WTC11 (cell line): ENCODE data around the gene GJD2. TPM values are rescaled to one million over a fixed set of nuclear protein-coding genes. Genes with fewer than 3 reads are reported as not detected.
A peak's percentile ranks its signal among the peaks of the same experiment; 100 is the strongest.

Experiments
- ATAC-seq: fragments of 200-7000 bp; cut with Tn5 transposase; 2 replicates; pipeline ENCODE4 v1.10.0; 2021; ENCODE audit warnings: mild to moderate bottlenecking, moderate library complexity
- CTCF ChIA-PET: fragments of 300-600 bp; sonication (Branson Sonifier 250); formaldehyde crosslinking; loops from one replicate; lab custom pipeline; 2021; ENCODE audit warnings: antibody characterized with exemption; lab: Charles Lee
- POLR2A ChIA-PET: fragments of 350-600 bp; sonication (Branson Sonifier 250); formaldehyde crosslinking; loops from one replicate; lab custom pipeline; 2021; ENCODE audit warnings: antibody characterized with exemption; lab: Charles Lee
- DNase-seq: peaks from one replicate; pipeline ENCODE4 v3.0.0; 2021; ENCODE audit warnings: low spot score
- H3K27ac Mint-ChIP-seq: 2 replicates; pipeline ENCODE4 v1.8.0; 2021; ENCODE audit warnings: mixed read lengths
- H3K27me3 Mint-ChIP-seq: 2 replicates; pipeline ENCODE4 v1.8.0; 2021; ENCODE audit warnings: low read depth, mild to moderate bottlenecking, moderate library complexity, mixed read lengths
- H3K36me3 Mint-ChIP-seq: 2 replicates; pipeline ENCODE4 v1.8.0; 2021; ENCODE audit warnings: mixed read lengths
- H3K4me1 Mint-ChIP-seq: 2 replicates; pipeline ENCODE4 v1.8.0; 2022; ENCODE audit warnings: mixed read lengths
- H3K4me3 Mint-ChIP-seq: 2 replicates; pipeline ENCODE4 v1.8.0; 2021; ENCODE audit warnings: mild to moderate bottlenecking, moderate library complexity, mixed read lengths
- H3K9me3 Mint-ChIP-seq: 2 replicates; pipeline ENCODE4 v1.8.0; 2021; ENCODE audit warnings: mixed read lengths
- ATF3 ChIP-seq: sonication (generic); formaldehyde crosslinking; conservative IDR thresholded peaks from 2 replicates; pipeline ENCODE4 v1.8.1; 2022; ENCODE audit warnings: mild to moderate bottlenecking, missing genetic modification reagents
- KAT7 ChIP-seq: sonication (generic); formaldehyde crosslinking; IDR thresholded peaks from 2 replicates; pipeline ENCODE4 v1.8.1; 2023; ENCODE audit warnings: missing genetic modification reagents, mild to moderate bottlenecking, borderline replicate concordance
- PREB ChIP-seq: sonication (generic); formaldehyde crosslinking; IDR thresholded peaks from 2 replicates; pipeline ENCODE4 v1.8.1; 2022; ENCODE audit warnings: mild to moderate bottlenecking, missing genetic modification reagents, moderate library complexity, borderline replicate concordance
- SOX15 ChIP-seq: fragments of 250-450 bp; sonication (Bioruptor Pico); IDR thresholded peaks from 2 replicates; pipeline ENCODE4 v1.9.0; 2021; ENCODE audit warnings: mild to moderate bottlenecking
- ZBTB21 ChIP-seq: sonication (generic); formaldehyde crosslinking; IDR thresholded peaks from 2 replicates; pipeline ENCODE4 v1.8.1; 2023; ENCODE audit warnings: mild to moderate bottlenecking, missing genetic modification reagents, borderline replicate concordance
- ZNF219 ChIP-seq: sonication (generic); formaldehyde crosslinking; IDR thresholded peaks from 2 replicates; pipeline ENCODE4 v1.8.0; 2023; ENCODE audit warnings: missing genetic modification reagents, mild to moderate bottlenecking, borderline replicate concordance
- ZNF416 ChIP-seq: fragments of 250-450 bp; sonication (Bioruptor Pico); IDR thresholded peaks from 2 replicates; pipeline ENCODE4 v1.9.0; 2021; ENCODE audit warnings: mild to moderate bottlenecking, inconsistent platforms
- total RNA-seq: library from RNA; stranded (reverse); gene quantifications from 3 replicates; pipeline ENCODE4 v1.2.3, GENCODE V29; 2021
- TF ChIP-seq, protein P1 (sequence below): sonication (generic); formaldehyde crosslinking; IDR thresholded peaks from 2 replicates; pipeline ENCODE4 v1.8.0; 2022; ENCODE audit warnings: missing genetic modification reagents
- TF ChIP-seq, protein P2 (sequence below): fragments of 250-450 bp; sonication (Bioruptor Pico); IDR thresholded peaks from 2 replicates; pipeline ENCODE4 v1.9.0; 2021; ENCODE audit warnings: mild to moderate bottlenecking
- TF ChIP-seq, protein P3 (sequence below): sonication (generic); formaldehyde crosslinking; IDR thresholded peaks from 2 replicates; pipeline ENCODE4 v1.8.0; 2022; ENCODE audit warnings: mild to moderate bottlenecking, missing genetic modification reagents
- TF ChIP-seq, protein P4 (sequence below): sonication (generic); formaldehyde crosslinking; IDR thresholded peaks from 2 replicates; pipeline ENCODE4 v1.8.0; 2022; ENCODE audit warnings: mild to moderate bottlenecking, missing genetic modification reagents
- TF ChIP-seq, protein P5 (sequence below): sonication (generic); formaldehyde crosslinking; IDR thresholded peaks from 2 replicates; pipeline ENCODE4 v1.8.1; 2023; ENCODE audit warnings: mild to moderate bottlenecking, missing genetic modification reagents, moderate library complexity

Gene GJD2
- total RNA-seq, 1 experiment from 2014 or later, result 0.22 TPM

DNA sequence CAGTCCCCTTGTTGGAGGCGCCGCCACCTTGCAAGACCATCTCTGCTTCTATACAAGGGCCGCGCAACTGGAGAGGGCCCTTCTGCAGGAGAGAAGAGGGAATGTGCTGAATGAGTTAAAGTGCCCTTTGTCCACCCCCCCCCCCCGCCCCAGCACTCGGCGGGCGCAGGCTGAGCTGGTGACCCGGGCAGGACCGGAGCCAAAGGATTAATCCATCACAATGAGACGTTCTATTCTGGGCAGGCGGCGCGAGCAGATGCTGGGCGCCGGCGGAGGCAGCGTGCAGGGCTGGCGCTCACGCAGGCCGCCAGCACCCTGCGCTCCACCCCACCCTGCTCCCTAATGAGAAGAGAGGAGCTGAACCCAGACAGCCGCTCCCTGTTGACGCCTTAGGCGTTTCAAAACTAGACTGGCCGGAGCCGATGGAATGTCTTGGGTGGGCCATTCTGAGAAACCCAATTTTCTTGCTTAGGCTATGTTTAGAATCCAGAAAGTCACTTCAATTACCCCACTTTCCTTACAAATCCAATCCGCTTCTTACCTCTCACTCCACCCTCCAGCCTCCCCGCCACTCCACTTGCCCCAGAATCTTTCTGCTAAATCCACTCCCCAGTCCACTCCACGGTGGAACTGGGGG is 32.9 kb downstream of the GJD2 start (continued):
- TF ChIP-seq, protein P1, sequence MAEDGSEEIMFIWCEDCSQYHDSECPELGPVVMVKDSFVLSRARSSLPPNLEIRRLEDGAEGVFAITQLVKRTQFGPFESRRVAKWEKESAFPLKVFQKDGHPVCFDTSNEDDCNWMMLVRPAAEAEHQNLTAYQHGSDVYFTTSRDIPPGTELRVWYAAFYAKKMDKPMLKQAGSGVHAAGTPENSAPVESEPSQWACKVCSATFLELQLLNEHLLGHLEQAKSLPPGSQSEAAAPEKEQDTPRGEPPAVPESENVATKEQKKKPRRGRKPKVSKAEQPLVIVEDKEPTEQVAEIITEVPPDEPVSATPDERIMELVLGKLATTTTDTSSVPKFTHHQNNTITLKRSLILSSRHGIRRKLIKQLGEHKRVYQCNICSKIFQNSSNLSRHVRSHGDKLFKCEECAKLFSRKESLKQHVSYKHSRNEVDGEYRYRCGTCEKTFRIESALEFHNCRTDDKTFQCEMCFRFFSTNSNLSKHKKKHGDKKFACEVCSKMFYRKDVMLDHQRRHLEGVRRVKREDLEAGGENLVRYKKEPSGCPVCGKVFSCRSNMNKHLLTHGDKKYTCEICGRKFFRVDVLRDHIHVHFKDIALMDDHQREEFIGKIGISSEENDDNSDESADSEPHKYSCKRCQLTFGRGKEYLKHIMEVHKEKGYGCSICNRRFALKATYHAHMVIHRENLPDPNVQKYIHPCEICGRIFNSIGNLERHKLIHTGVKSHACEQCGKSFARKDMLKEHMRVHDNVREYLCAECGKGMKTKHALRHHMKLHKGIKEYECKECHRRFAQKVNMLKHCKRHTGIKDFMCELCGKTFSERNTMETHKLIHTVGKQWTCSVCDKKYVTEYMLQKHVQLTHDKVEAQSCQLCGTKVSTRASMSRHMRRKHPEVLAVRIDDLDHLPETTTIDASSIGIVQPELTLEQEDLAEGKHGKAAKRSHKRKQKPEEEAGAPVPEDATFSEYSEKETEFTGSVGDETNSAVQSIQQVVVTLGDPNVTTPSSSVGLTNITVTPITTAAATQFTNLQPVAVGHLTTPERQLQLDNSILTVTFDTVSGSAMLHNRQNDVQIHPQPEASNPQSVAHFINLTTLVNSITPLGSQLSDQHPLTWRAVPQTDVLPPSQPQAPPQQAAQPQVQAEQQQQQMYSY (CRISPR knock-in tag), result peak; percentile 77; the same call in 1 of the 2 replicates
- TF ChIP-seq ZNF219 (CRISPR knock-in tag) (0 out of 2 replicates have a peak, but pooled peaks have one; percentile 36), ATF3 (no peak), KAT7 (CRISPR knock-in tag) (no peak)
- TF ChIP-seq, protein P2, sequence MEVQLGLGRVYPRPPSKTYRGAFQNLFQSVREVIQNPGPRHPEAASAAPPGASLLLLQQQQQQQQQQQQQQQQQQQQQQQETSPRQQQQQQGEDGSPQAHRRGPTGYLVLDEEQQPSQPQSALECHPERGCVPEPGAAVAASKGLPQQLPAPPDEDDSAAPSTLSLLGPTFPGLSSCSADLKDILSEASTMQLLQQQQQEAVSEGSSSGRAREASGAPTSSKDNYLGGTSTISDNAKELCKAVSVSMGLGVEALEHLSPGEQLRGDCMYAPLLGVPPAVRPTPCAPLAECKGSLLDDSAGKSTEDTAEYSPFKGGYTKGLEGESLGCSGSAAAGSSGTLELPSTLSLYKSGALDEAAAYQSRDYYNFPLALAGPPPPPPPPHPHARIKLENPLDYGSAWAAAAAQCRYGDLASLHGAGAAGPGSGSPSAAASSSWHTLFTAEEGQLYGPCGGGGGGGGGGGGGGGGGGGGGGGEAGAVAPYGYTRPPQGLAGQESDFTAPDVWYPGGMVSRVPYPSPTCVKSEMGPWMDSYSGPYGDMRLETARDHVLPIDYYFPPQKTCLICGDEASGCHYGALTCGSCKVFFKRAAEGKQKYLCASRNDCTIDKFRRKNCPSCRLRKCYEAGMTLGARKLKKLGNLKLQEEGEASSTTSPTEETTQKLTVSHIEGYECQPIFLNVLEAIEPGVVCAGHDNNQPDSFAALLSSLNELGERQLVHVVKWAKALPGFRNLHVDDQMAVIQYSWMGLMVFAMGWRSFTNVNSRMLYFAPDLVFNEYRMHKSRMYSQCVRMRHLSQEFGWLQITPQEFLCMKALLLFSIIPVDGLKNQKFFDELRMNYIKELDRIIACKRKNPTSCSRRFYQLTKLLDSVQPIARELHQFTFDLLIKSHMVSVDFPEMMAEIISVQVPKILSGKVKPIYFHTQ (CRISPR knock-in tag), result no peak
- TF ChIP-seq, protein P3, sequence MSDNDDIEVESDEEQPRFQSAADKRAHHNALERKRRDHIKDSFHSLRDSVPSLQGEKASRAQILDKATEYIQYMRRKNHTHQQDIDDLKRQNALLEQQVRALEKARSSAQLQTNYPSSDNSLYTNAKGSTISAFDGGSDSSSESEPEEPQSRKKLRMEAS (CRISPR knock-in tag), result no peak
- TF ChIP-seq, all 79 proteins: peak for 3

- POLR2A ChIA-PET, result no interaction called here
- Mint-ChIP-seq H3K4me1 (peaks cover 28% of the 10 kb centered on the region), H3K36me3 (no peaks in the 10 kb centered on the region), H3K27ac (no peak overlapping the region), H3K4me3 (peak overlapping the region; percentile 60), H3K9me3 (no peaks in the 10 kb centered on the region), H3K27me3 (no peaks in the 10 kb centered on the region; the same call in 1 of the 2 replicates)
- TF ChIP-seq ZNF416 (CRISPR knock-in tag) (no peak), ZBTB21 (CRISPR knock-in tag) (no peak), PREB (CRISPR knock-in tag) (no peak), SOX15 (CRISPR knock-in tag) (no peak)
- TF ChIP-seq, protein P1 (CRISPR knock-in tag), result no peak
- TF ChIP-seq, protein P4, sequence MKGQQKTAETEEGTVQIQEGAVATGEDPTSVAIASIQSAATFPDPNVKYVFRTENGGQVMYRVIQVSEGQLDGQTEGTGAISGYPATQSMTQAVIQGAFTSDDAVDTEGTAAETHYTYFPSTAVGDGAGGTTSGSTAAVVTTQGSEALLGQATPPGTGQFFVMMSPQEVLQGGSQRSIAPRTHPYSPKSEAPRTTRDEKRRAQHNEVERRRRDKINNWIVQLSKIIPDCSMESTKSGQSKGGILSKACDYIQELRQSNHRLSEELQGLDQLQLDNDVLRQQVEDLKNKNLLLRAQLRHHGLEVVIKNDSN, result no peak
- TF ChIP-seq, protein P5, sequence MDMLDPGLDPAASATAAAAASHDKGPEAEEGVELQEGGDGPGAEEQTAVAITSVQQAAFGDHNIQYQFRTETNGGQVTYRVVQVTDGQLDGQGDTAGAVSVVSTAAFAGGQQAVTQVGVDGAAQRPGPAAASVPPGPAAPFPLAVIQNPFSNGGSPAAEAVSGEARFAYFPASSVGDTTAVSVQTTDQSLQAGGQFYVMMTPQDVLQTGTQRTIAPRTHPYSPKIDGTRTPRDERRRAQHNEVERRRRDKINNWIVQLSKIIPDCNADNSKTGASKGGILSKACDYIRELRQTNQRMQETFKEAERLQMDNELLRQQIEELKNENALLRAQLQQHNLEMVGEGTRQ (CRISPR knock-in tag), result no peak
- ATAC-seq (no peak), DNase-seq (no peak)
- CTCF ChIA-PET, result interaction anchor here (2.5 kb wide), 1 partner anchor 13 kb away, joined by 13 read pairs; no protein-coding TSS in a partner anchor
These were observed 33.5 kb downstream of the GJD2 start for GRCh38 chr15:34721157-34721801.
